ENCODE measurements around the gene SPATS2L. TPM values are rescaled to one million over a fixed set of nuclear protein-coding genes. Genes with fewer than 3 reads are reported as not detected.
A peak's percentile ranks its signal among the peaks of the same experiment; 100 is the strongest.

SPATS2L gene, protein sequence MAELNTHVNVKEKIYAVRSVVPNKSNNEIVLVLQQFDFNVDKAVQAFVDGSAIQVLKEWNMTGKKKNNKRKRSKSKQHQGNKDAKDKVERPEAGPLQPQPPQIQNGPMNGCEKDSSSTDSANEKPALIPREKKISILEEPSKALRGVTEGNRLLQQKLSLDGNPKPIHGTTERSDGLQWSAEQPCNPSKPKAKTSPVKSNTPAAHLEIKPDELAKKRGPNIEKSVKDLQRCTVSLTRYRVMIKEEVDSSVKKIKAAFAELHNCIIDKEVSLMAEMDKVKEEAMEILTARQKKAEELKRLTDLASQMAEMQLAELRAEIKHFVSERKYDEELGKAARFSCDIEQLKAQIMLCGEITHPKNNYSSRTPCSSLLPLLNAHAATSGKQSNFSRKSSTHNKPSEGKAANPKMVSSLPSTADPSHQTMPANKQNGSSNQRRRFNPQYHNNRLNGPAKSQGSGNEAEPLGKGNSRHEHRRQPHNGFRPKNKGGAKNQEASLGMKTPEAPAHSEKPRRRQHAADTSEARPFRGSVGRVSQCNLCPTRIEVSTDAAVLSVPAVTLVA
- polyA plus RNA-seq (2012; ENCODE audit: low read depth, missing spikeins) = 26.1 TPM

DNA sequence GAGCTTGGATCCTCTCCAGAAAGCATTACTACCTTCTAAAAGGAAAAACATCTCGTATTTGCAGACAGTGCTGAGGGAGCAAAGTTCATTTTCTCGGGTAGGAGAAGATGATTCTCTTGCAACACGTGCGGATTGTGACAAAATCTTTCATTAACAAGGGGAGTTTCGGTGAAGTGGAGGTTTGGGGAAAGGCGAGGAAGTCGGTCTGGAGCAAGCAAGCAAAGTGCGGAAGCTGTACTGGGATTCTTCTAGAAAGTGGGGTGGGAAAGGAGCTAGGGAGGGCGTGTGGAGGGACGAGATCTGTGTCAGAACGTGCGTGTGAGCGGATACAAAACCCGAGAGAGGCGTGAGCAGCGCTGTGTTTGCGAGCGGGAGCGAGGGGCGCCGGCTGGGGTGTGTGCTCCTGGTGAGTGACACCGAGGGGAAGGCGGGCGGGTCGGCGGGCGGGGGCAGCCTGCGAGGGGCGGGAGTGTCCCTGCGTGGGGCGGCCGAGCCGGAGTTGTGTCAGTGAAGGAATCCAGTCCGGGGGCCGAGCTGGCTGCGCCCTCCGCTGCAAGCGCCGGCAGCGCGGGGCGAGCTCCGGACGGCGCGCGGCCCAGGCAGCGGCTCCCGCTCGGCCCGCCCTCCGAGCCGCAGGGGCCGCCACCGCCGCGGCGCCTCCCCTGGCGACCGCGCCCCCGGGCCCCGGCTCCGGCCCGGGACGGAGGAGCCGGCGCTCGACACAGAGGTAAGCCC lies at the start of gene SPATS2L:
TSS of gene SPATS2L (plus strand) at position 498 of the 735 bp plus-strand sequence. CDS start 82,552 bp downstream, outside the sequence.
- DNase-seq (ENCODE audit: insufficient read length, low spot score) (peak; percentile 58), FAIRE-seq (peak; percentile 84)
- TF ChIP-seq POLR2A (IDR thresholded peaks at IDR 0.05; ENCODE audit: low read depth, low read length) (no peak), POU2F2 (IDR thresholded peaks at IDR 0.05; ENCODE audit: low read depth, low read length) (no peak), PAX5 (IDR thresholded peaks at IDR 0.05; ENCODE audit: insufficient read depth, low read length, severe bottlenecking) (no peak), TAF1 (IDR thresholded peaks at IDR 0.05; ENCODE audit: low read depth, low read length) (no peak), SPI1 (IDR thresholded peaks at IDR 0.05; ENCODE audit: low read depth, low read length) (no peak), POLR2AphosphoS5 (IDR thresholded peaks at IDR 0.05; ENCODE audit: low read depth, low read length) (no peak)

DNA sequence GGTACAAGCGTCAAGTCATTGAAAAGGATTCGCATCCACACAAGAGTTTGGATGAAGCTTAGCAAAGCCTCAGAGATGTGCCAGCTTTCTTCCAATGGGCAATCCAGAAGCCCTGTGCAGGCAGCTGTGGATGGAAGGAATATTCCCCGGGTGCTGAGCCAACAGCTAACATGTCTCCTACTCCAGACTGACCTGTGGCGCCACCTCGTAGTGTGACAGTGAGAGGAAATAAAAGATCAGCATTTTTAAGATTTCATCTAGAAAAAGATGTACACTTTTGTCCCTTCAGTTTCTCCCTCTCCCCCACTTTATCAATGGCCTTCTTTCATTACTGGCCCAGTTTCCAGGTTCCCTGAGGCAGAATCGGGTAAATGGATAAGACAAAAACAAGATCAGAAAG lies 48.9 kb upstream of the SPATS2L start:
- TF ChIP-seq SPI1 (IDR thresholded peaks at IDR 0.05; ENCODE audit: low read depth, low read length) (no peak), PAX5 (IDR thresholded peaks at IDR 0.05; ENCODE audit: insufficient read depth, low read length, severe bottlenecking) (no peak)
- FAIRE-seq = no peak
- DNase-seq (ENCODE audit: insufficient read length, low spot score) = no peak

DNA sequence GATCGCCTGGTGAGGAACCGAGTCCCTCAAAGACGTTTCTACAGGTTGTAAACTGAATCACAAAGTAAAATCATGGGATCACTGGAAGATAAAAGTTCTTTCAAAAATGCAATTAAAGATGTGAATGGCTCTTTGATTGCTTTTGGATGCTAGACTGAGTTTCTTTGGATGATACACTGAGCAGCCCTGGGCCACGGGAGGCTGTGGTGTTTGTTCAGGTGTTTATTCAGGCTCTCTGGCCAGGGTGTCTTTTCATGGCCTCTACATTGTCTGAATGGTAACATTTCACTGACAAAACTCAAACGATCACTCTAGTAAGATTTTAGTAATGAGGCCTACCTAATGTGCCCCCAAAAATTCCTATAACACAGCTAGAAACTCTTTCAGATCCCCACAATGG lies 48.4 kb upstream of the SPATS2L start:
- FAIRE-seq = no peak
- DNase-seq (ENCODE audit: insufficient read length, low spot score) = no peak
- TF ChIP-seq POU2F2 (IDR thresholded peaks at IDR 0.05; ENCODE audit: low read depth, low read length) (no peak), POLR2A (IDR thresholded peaks at IDR 0.05; ENCODE audit: low read depth, low read length) (no peak), SPI1 (IDR thresholded peaks at IDR 0.05; ENCODE audit: low read depth, low read length) (no peak)

DNA sequence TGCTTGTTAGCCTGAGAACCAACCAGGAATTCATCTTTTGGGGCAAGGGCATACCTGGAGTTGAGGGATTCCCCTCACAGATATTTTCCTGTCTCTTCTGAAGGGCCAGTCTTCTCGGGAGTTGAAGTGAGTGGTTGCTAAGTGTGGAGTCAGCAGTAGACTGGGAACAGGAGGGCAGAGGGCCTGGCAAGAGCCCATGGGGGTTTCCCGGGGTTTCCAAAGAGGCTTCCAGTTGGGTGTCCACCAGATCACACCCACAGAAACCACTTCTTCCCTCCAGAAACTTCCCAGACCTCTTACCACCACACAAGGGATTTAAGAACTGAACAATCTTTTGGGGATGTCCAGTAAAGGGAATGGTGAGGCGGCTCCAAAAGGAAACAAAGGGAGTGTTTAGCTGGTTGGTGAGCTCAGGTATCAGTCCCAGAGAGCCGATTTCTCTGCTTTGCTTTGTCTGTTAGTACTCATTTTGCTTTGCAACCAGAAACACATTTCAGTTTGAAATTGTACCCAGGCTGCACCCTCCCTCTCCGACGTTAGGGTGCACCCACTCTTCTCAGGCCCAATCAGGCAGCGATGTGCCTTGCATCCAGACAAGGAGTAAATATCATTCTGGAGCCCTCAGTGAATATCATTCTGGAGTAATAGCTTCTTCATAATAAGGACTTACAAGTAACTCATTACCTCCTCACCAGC lies 47.5 kb upstream of the SPATS2L start:
- DNase-seq (ENCODE audit: insufficient read length, low spot score) = no peak

DNA sequence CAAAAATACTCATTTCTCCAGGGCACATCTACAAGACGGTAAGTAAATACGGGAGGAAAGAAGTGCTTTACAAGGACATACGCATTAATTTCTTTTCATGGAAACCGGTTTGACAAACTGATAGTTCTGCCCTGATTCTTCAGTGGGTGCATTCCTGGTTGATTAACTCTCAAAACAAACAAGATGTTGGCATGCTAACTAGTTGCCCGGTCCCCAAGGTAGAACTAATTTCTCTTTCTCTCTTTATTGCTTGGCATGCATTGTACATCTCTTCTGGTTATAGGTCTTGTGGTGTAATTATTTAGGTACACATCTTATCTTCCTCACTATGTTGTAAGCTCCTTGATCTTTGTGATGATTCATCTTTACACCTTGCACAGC lies 46.9 kb upstream of the SPATS2L start:
- DNase-seq (ENCODE audit: insufficient read length, low spot score) = no peak
- TF ChIP-seq POLR2AphosphoS5 (IDR thresholded peaks at IDR 0.05; ENCODE audit: low read depth, low read length) = no peak
- no peak for TF ChIP-seq PAX5 (IDR thresholded peaks at IDR 0.05; ENCODE audit: insufficient read depth, low read length, severe bottlenecking)
- no peak for TF ChIP-seq POLR2A (IDR thresholded peaks at IDR 0.05; ENCODE audit: low read depth, low read length)
- TF ChIP-seq SPI1 (IDR thresholded peaks at IDR 0.05; ENCODE audit: low read depth, low read length) = no peak
- TF ChIP-seq TAF1 (IDR thresholded peaks at IDR 0.05; ENCODE audit: low read depth, low read length) = no peak
- no peak for TF ChIP-seq POU2F2 (IDR thresholded peaks at IDR 0.05; ENCODE audit: low read depth, low read length)
- FAIRE-seq = no peak

More for the DNA sequence above, 47.5 kb upstream of the SPATS2L start:
- no peak for FAIRE-seq
- TF ChIP-seq POU2F2 (IDR thresholded peaks at IDR 0.05; ENCODE audit: low read depth, low read length) = no peak
- TF ChIP-seq SPI1 (IDR thresholded peaks at IDR 0.05; ENCODE audit: low read depth, low read length) = no peak
- no peak for TF ChIP-seq TAF1 (IDR thresholded peaks at IDR 0.05; ENCODE audit: low read depth, low read length)
- no peak for TF ChIP-seq PAX5 (IDR thresholded peaks at IDR 0.05; ENCODE audit: insufficient read depth, low read length, severe bottlenecking)
- no peak for TF ChIP-seq POLR2A (IDR thresholded peaks at IDR 0.05; ENCODE audit: low read depth, low read length)
- no peak for TF ChIP-seq POLR2AphosphoS5 (IDR thresholded peaks at IDR 0.05; ENCODE audit: low read depth, low read length)

DNA sequence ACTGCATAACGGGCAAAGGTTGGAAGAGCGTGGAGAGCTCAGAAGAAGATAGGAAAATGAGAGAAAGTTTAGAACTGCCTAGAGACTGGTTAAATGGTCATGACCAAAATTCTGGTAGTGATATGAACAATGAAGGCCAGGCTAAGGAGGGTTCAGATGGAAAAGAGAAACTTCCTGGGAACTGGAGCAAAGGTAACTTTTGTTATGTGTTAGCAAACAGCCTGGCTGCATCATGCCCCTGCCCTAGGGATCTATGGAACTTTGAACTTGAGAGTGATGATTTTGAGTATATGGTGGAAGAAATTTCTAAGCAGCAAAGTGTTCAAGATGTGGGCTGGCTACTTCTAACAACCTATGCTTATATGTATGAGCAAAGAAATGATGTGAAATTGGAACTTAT lies 44.4 kb upstream of the SPATS2L start:
- TF ChIP-seq POU2F2 (IDR thresholded peaks at IDR 0.05; ENCODE audit: low read depth, low read length) = no peak

DNA sequence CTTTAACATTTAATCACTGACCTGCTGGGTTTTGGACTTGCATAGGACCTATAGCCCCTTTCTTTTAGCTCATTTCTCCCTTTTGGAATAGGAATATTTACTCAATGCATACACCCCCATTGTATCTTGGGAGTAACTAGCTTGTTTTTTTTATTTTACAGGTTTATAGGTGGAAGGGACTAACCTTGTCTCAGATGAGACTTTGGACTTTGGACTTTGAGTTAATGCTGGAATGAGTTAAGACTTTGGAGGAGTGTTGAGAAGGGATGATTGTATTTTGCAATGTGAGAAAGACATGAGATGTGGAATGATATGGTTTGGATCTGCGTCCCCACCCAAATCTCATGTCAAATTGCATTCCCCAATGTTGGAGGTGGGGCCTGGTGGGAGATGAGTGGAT lies 43.2 kb upstream of the SPATS2L start:
- no peak for DNase-seq (ENCODE audit: insufficient read length, low spot score)
- TF ChIP-seq TAF1 (IDR thresholded peaks at IDR 0.05; ENCODE audit: low read depth, low read length) (no peak), SPI1 (IDR thresholded peaks at IDR 0.05; ENCODE audit: low read depth, low read length) (no peak), PAX5 (IDR thresholded peaks at IDR 0.05; ENCODE audit: insufficient read depth, low read length, severe bottlenecking) (no peak), POU2F2 (IDR thresholded peaks at IDR 0.05; ENCODE audit: low read depth, low read length) (no peak), POLR2A (IDR thresholded peaks at IDR 0.05; ENCODE audit: low read depth, low read length) (no peak), POLR2AphosphoS5 (IDR thresholded peaks at IDR 0.05; ENCODE audit: low read depth, low read length) (no peak)
- no peak for FAIRE-seq

More for the DNA sequence above, 44.4 kb upstream of the SPATS2L start:
- FAIRE-seq = no peak
- DNase-seq (ENCODE audit: insufficient read length, low spot score) = no peak

DNA sequence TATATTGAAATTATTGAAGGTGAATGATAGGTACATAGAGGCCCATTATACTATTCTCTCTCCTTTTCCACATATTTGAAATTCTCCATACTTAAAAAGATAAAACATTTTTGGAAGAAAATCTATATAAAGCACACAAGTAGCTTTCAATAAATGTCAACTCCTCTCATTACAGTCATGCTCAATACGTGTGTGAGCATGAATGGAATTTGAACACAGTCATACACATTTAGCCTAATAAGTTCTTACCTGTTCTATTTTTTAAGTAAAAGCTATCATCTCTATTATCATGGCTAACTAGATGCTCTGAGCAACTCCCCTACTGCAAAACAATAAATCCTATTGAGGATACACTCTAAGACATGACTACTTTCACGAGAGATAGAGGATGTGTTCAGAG lies 41.9 kb upstream of the SPATS2L start:
- TF ChIP-seq PAX5 (IDR thresholded peaks at IDR 0.05; ENCODE audit: insufficient read depth, low read length, severe bottlenecking) = no peak
- no peak for TF ChIP-seq SPI1 (IDR thresholded peaks at IDR 0.05; ENCODE audit: low read depth, low read length)
- TF ChIP-seq POU2F2 (IDR thresholded peaks at IDR 0.05; ENCODE audit: low read depth, low read length) = no peak
- no peak for TF ChIP-seq TAF1 (IDR thresholded peaks at IDR 0.05; ENCODE audit: low read depth, low read length)
- no peak for TF ChIP-seq POLR2A (IDR thresholded peaks at IDR 0.05; ENCODE audit: low read depth, low read length)
- TF ChIP-seq POLR2AphosphoS5 (IDR thresholded peaks at IDR 0.05; ENCODE audit: low read depth, low read length) = no peak
- FAIRE-seq (no peak), DNase-seq (ENCODE audit: insufficient read length, low spot score) (no peak)

DNA sequence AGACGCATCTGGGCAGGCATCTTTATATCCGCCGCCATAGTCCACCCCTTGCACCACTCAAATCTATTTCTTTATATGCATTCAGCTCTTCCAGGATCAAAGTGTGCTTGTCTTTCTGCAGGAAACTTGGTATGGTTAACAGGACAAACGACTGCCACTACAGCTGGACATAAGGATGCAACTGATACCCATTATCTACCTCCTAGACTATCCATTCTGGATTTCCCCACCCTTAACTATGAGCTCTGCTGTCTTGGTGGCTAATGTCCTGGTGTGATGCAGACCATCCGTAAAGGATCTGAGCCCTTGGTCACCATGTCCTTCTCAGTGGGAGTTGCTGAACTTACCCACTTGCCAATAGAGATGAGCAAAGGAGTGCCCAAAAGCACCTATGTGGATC lies 40.1 kb upstream of the SPATS2L start:
- DNase-seq (ENCODE audit: insufficient read length, low spot score) = no peak
- FAIRE-seq = no peak
- TF ChIP-seq PAX5 (IDR thresholded peaks at IDR 0.05; ENCODE audit: insufficient read depth, low read length, severe bottlenecking) (no peak), POLR2AphosphoS5 (IDR thresholded peaks at IDR 0.05; ENCODE audit: low read depth, low read length) (no peak), POLR2A (IDR thresholded peaks at IDR 0.05; ENCODE audit: low read depth, low read length) (no peak), TAF1 (IDR thresholded peaks at IDR 0.05; ENCODE audit: low read depth, low read length) (no peak), SPI1 (IDR thresholded peaks at IDR 0.05; ENCODE audit: low read depth, low read length) (no peak), POU2F2 (IDR thresholded peaks at IDR 0.05; ENCODE audit: low read depth, low read length) (no peak)

All from GM12891 (cell line).